Fibroblast of skin of back (primary cell): ENCODE data around the gene MYO9B. TPM values are rescaled to one million over a fixed set of nuclear protein-coding genes. Genes with fewer than 3 reads are reported as not detected.
A peak's percentile ranks its signal among the peaks of the same experiment; 100 is the strongest.

ENCODE experiments used
- DNase-seq: peaks from one replicate; pipeline ENCODE4 v3.0.0-alpha.2; 2013
- polyA plus RNA-seq, 2 experiments: library from polyadenylated mRNA; unstranded; fragments of 120-200 nt; gene quantifications; one replicate each; pipeline ENCODE4 v1.2.1, GENCODE V29; 2013; ENCODE audit not compliant: insufficient read length in 2 of 2

MYO9B gene
- 121 TPM for polyA plus RNA-seq (2013, experiment 1 of 2; ENCODE audit: insufficient read length)
- 112 TPM for polyA plus RNA-seq (2013, experiment 2 of 2; ENCODE audit: insufficient read length)

- peak; percentile 99 for DNase-seq
Observed at GRCh38 chr19:17075035-17075863, at the start of gene MYO9B, which contains the start of gene HAUS8. Gene MYO9B (plus strand): TSS chr19:17075777. CDS start chr19:17101718, 25,941 bp downstream. Gene HAUS8 (minus strand): TSS chr19:17075452. CDS start chr19:17075422, 30 bp downstream.

GRCh38 chr19:17025991-17026658 lies 49.5 kb upstream of the MYO9B start:
- no peak for DNase-seq

- no peak for DNase-seq
Observed at GRCh38 chr19:17026706-17027534, 48.7 kb upstream of the MYO9B start, which contains the start of gene CPAMD8. Gene CPAMD8 (minus strand): TSS chr19:17026810. CDS start chr19:17026642, 168 bp downstream.

GRCh38 chr19:17027535-17027975 lies 48.0 kb upstream of the MYO9B start:
- no peak for DNase-seq

GRCh38 chr19:17031741-17032140 lies 43.8 kb upstream of the MYO9B start:
- no peak for DNase-seq

GRCh38 chr19:17035842-17036424 lies 39.6 kb upstream of the MYO9B start:
- DNase-seq: peak; percentile 20

- DNase-seq: no peak
Observed at GRCh38 chr19:17036640-17037039, 38.9 kb upstream of the MYO9B start.

GRCh38 chr19:17037184-17037583 lies 38.4 kb upstream of the MYO9B start:
- no peak for DNase-seq

GRCh38 chr19:17037966-17038500 lies 37.5 kb upstream of the MYO9B start:
- DNase-seq: no peak

- no peak for DNase-seq
Observed at GRCh38 chr19:17041976-17042375, 33.6 kb upstream of the MYO9B start.

GRCh38 chr19:17043744-17044143 lies 31.8 kb upstream of the MYO9B start:
- no peak for DNase-seq

- DNase-seq: no peak
Observed at GRCh38 chr19:17045907-17046502, 29.6 kb upstream of the MYO9B start.

- DNase-seq: no peak
Observed at GRCh38 chr19:17048885-17049453, 26.6 kb upstream of the MYO9B start.

- peak; percentile 49 for DNase-seq
Observed at GRCh38 chr19:17049711-17050280, 25.8 kb upstream of the MYO9B start.

- DNase-seq: peak; percentile 50
Observed at GRCh38 chr19:17052439-17052838, 23.1 kb upstream of the MYO9B start.

- no peak for DNase-seq
Observed at GRCh38 chr19:17054746-17055145, 20.8 kb upstream of the MYO9B start.

GRCh38 chr19:17055636-17056035 lies 19.9 kb upstream of the MYO9B start:
- DNase-seq: no peak

- peak; percentile 24 for DNase-seq
Observed at GRCh38 chr19:17058236-17058635, 17.3 kb upstream of the MYO9B start.

GRCh38 chr19:17060802-17061201 lies 14.8 kb upstream of the MYO9B start:
- no peak for DNase-seq

GRCh38 chr19:17061205-17061604 lies 14.4 kb upstream of the MYO9B start:
- no peak for DNase-seq

GRCh38 chr19:17061691-17062090 lies 13.9 kb upstream of the MYO9B start:
- no peak for DNase-seq
